CD4-positive, alpha-beta T cell (primary cell): ENCODE measurements around the gene PRSS22. TPM values are rescaled to one million over a fixed set of nuclear protein-coding genes. Genes with fewer than 3 reads are reported as not detected.

ENCODE experiments used
- ATAC-seq: fragments of 200-7000 bp; cut with Tn5 transposase; one replicate; pipeline ENCODE4 v1.10.0; 2022; ENCODE audit warnings: mild to moderate bottlenecking; ENCODE audit not compliant: poor library complexity
- CTCF ChIA-PET: fragments of 350-600 bp; sonication (Branson Sonifier 250); formaldehyde crosslinking; loops from one replicate; lab custom pipeline; 2021; ENCODE audit warnings: antibody characterized with exemption, inconsistent platforms; lab: Charles Lee
- POLR2A ChIA-PET: fragments of 350-600 bp; sonication (Branson Sonifier 250); formaldehyde crosslinking; loops from one replicate; lab custom pipeline; 2021; ENCODE audit warnings: antibody characterized with exemption, inconsistent platforms; lab: Charles Lee
- DNase-seq, 14 experiments: peaks; one replicate each; pipeline ENCODE4 v3.0.0-alpha.2; 2013 to 2020; ENCODE audit warnings: mixed read lengths in 2 of 14
- H3K27ac ChIP-seq, 2 donors: one replicate each; pipeline versions ENCODE4 v1.5.1 to v1.7.0; 2013; ENCODE audit warnings: low read length in 2 of 2, low read depth in 1 of 2, mild to moderate bottlenecking in 1 of 2
- H3K27me3 ChIP-seq, 2 experiments: 1 replicate in 1 of 2; 2 replicates in 1 of 2; pipeline versions ENCODE4 v1.6.1 to v1.7.0; 2013; ENCODE audit warnings: low read length in 2 of 2, control low read depth in 1 of 2, mild to moderate bottlenecking in 1 of 2, moderate library complexity in 1 of 2; ENCODE audit not compliant: insufficient read depth in 2 of 2, control insufficient read depth in 1 of 2
- H3K36me3 ChIP-seq: one replicate; pipeline ENCODE4 v1.6.1; 2013; ENCODE audit warnings: low read length, control low read depth; ENCODE audit not compliant: insufficient read depth
- H3K4me1 ChIP-seq: one replicate; pipeline ENCODE4 v1.6.1; 2013; ENCODE audit warnings: low read length, control low read depth; ENCODE audit not compliant: insufficient read depth
- H3K4me3 ChIP-seq: one replicate; pipeline ENCODE4 v1.5.1; 2013; ENCODE audit warnings: mild to moderate bottlenecking, low read length, moderate library complexity
- H3K9me3 ChIP-seq, 2 experiments: 1 replicate in 1 of 2; 2 replicates in 1 of 2; pipeline versions ENCODE4 v1.6.1 to v1.7.0; 2013; ENCODE audit warnings: low read length in 2 of 2, mild to moderate bottlenecking in 2 of 2, control low read depth in 1 of 2, moderate library complexity in 1 of 2; ENCODE audit not compliant: control insufficient read depth in 1 of 2, insufficient read depth in 1 of 2
- H3K27ac Mint-ChIP-seq: one replicate; pipeline ENCODE4 v1.8.0; 2020; ENCODE audit warnings: mixed read lengths
- H3K27me3 Mint-ChIP-seq: one replicate; pipeline ENCODE4 v1.8.0; 2021; ENCODE audit warnings: mixed read lengths
- H3K36me3 Mint-ChIP-seq: one replicate; pipeline ENCODE4 v1.8.0; 2021; ENCODE audit warnings: low read depth, mixed read lengths
- H3K4me1 Mint-ChIP-seq: one replicate; pipeline ENCODE4 v1.8.0; 2021; ENCODE audit warnings: low read depth, mixed read lengths
- H3K4me3 Mint-ChIP-seq: one replicate; pipeline ENCODE4 v1.8.0; 2020; ENCODE audit warnings: mild to moderate bottlenecking, mixed read lengths
- H3K9me3 Mint-ChIP-seq: one replicate; pipeline ENCODE4 v1.8.0; 2020; ENCODE audit warnings: mixed read lengths
- CTCF ChIP-seq: fragments of 200-600 bp; IDR thresholded peaks from one replicate; pipeline ENCODE4 v1.8.0; 2022; ENCODE audit warnings: antibody characterized with exemption, mild to moderate bottlenecking
- intact Hi-C, 2 experiments: fragments of 100-400 bp; cut with DNase I in 1 of 2; cut with micrococcal nuclease in 1 of 2; formaldehyde crosslinking; loops; one replicate each; pipeline versions ENCODE4 v1.15.1 to v1.9.0; 2023 to 2025; cut with DNase I, micrococcal nuclease
- total RNA-seq, 174 experiments: library from RNA in 2 of 174; stranded (reverse) in 2 of 174; gene quantifications; one replicate each; pipeline ENCODE4 v1.2.3 and lab custom pipeline; 2021 to 2026

PRSS22 gene
- total RNA-seq, 2 experiments from 2014 or later: 0.93 to 1.1 TPM

DNA sequence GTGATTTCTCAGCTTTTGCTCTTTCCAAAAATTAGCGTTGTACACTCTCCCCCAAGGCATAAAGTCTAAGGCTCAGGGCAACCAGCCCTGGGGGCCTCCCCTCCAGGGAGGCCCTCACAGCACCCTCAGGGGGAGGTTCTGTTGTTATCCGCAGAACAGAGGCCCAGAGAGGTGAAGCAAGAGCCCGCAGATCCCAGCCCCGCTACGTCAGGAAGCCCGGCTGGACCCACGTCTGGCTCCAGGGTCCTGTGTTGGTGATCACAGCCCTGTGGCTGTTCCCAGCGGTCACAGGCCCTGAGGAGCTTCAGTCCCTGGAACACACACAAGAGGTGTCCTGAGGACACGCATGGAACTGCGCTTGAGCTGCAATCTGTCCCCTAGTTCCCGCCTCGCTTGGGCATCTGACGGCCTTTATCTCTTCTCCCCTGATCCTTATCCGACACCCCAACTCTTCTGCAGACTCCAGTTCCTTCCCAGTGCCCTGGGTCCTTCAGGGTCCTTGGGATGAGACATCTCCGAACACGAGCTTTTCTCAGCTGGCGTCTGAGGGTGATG lies 29.0 kb downstream of the PRSS22 start:
- H3K27me3 ChIP-seq: peaks cover 0 to 3% of the 10 kb centered on the region in 2 experiments
- H3K27me3 Mint-ChIP-seq: peaks cover 9% of the 10 kb centered on the region
- H3K36me3 Mint-ChIP-seq: no peaks in the 10 kb centered on the region
- H3K27ac ChIP-seq: no peak overlapping the region
- DNase-seq (no peak), ATAC-seq (no peak)
- intact Hi-C loops: no loop called here
- no peak overlapping the region for H3K4me3 Mint-ChIP-seq
- no peak overlapping the region for H3K4me3 ChIP-seq
- POLR2A ChIA-PET: no interaction called here
- CTCF ChIA-PET: no interaction called here
- H3K9me3 Mint-ChIP-seq: no peaks in the 10 kb centered on the region
- H3K27ac Mint-ChIP-seq: no peak overlapping the region
- peaks cover 0 to 16% of the 10 kb centered on the region in 2 experiments for H3K9me3 ChIP-seq
- peaks cover 9% of the 10 kb centered on the region for H3K4me1 ChIP-seq
- no peaks in the 10 kb centered on the region for H3K36me3 ChIP-seq
- no peak for TF ChIP-seq CTCF
- no peaks in the 10 kb centered on the region for H3K4me1 Mint-ChIP-seq

DNA sequence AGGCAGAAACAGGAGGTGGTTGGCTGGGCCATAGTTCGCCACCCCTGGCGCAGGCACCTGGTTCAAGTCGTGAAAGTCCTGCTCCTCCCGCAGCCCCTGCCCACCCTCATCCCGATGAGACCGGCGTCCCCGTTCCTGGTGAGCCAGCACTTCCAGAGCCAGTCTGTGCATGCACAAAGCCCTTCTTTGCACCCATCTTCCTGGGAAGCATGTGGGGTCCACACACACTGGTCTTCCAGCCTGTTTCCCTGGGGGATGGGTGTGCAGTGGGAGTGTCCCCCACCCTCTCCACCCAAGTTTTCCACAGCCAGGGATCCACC lies 29.5 kb downstream of the PRSS22 start:
- Histone ChIP-seq H3K4me3 (no peak overlapping the region), H3K27ac (no peak overlapping the region), H3K9me3 (peaks cover 0 to 16% of the 10 kb centered on the region in 2 experiments), H3K36me3 (no peaks in the 10 kb centered on the region), H3K27me3 (peaks cover 0 to 3% of the 10 kb centered on the region in 2 experiments), H3K4me1 (peaks cover 9% of the 10 kb centered on the region)
- CTCF ChIA-PET: no interaction called here
- Mint-ChIP-seq H3K27ac (no peak overlapping the region), H3K27me3 (peaks cover 9% of the 10 kb centered on the region), H3K4me3 (no peak overlapping the region), H3K9me3 (no peaks in the 10 kb centered on the region), H3K36me3 (no peaks in the 10 kb centered on the region), H3K4me1 (no peaks in the 10 kb centered on the region)
- no peak for TF ChIP-seq CTCF
- DNase-seq (no peak), ATAC-seq (no peak)
- intact Hi-C loops: no loop called here
- POLR2A ChIA-PET: no interaction called here

DNA sequence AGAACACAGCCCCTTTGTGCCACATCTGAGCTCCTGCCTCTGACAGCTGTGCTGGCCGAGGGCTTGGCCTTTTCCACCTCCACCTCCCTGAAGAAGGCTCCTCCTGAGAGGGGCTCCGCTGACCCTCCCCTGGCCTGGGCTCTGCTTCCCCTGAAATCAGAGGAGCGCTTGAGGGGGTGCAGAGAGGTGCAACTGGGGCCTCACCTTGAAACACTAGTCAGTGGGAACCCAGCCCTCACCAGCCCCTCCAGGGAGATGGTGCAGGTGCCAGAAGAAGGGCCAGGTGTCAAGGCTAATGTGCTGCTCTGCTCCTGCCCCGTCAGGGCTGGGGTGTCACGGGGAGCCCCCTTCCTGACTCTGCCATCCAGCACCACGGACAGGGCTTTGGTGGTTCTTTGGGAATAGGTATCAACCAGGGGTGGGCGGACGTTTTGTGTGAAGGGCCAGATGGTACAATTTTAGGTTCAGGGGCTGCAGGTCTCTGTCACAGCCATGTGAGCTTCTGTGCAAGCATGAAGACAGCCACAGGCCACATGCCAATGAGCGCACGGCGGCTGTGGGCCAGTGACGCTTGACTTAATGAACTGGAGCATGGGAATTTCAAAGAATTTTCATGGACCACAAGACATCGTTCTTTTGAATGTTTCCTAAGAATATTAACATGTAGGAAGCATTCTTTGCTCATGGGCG lies 30.0 kb downstream of the PRSS22 start:
- no peaks in the 10 kb centered on the region for H3K9me3 Mint-ChIP-seq
- H3K4me1 ChIP-seq: peaks cover 9% of the 10 kb centered on the region
- H3K27ac ChIP-seq: no peak overlapping the region
- intact Hi-C loops: no loop called here
- peaks cover 0 to 16% of the 10 kb centered on the region in 2 experiments for H3K9me3 ChIP-seq
- H3K27ac Mint-ChIP-seq: no peak overlapping the region
- H3K4me3 ChIP-seq: no peak overlapping the region
- H3K4me1 Mint-ChIP-seq: no peaks in the 10 kb centered on the region
- peaks cover 0 to 3% of the 10 kb centered on the region in 2 experiments for H3K27me3 ChIP-seq
- ChIA-PET POLR2A (no interaction called here), CTCF (no interaction called here)
- no peak for ATAC-seq
- TF ChIP-seq CTCF: no peak
- DNase-seq: no peak
- H3K36me3 ChIP-seq: no peaks in the 10 kb centered on the region
- peaks cover 9% of the 10 kb centered on the region for H3K27me3 Mint-ChIP-seq
- no peak overlapping the region for H3K4me3 Mint-ChIP-seq
- H3K36me3 Mint-ChIP-seq: no peaks in the 10 kb centered on the region
